NT2/D1 (cell line): Measurements from ENCODE around the gene GPN2.

ENCODE experiments used
- DNase-seq: peaks from one replicate; pipeline ENCODE4 v3.0.0-alpha.2; 2011; ENCODE audit warnings: low read depth, low spot score
- H3K27me3 ChIP-seq: 2 replicates; pipeline ENCODE4 v1.6.0; 2011; ENCODE audit warnings: mild to moderate bottlenecking; ENCODE audit not compliant: insufficient read length, insufficient read depth
- H3K36me3 ChIP-seq: 2 replicates; pipeline ENCODE4 v1.6.1; 2011; ENCODE audit warnings: mild to moderate bottlenecking, low read length, mixed read lengths; ENCODE audit not compliant: insufficient read depth, insufficient read length
- H3K4me1 ChIP-seq: 2 replicates; pipeline ENCODE4 v1.5.1; 2011; ENCODE audit not compliant: insufficient read depth, insufficient read length
- H3K4me3 ChIP-seq: 2 replicates; pipeline ENCODE4 v1.5.1; 2011; ENCODE audit warnings: low read depth; ENCODE audit not compliant: insufficient read length
- H3K9ac ChIP-seq: 2 replicates; pipeline ENCODE4 v1.6.0; 2011; ENCODE audit warnings: low read depth; ENCODE audit not compliant: insufficient read length
- H3K9me3 ChIP-seq: 2 replicates; pipeline ENCODE4 v1.5.1; 2011; ENCODE audit warnings: mild to moderate bottlenecking, low read length; ENCODE audit not compliant: insufficient read depth
- SUZ12 ChIP-seq: IDR thresholded peaks from 2 replicates; pipeline ENCODE4 v1.6.1; 2011; ENCODE audit not compliant: insufficient read length, insufficient read depth; ENCODE audit errors: extremely low read depth
- YY1 ChIP-seq: IDR thresholded peaks from 2 replicates; pipeline ENCODE4 v1.6.1; 2011; ENCODE audit not compliant: insufficient read length, insufficient read depth
- ZNF274 ChIP-seq: IDR thresholded peaks from 2 replicates; pipeline ENCODE4 v1.6.1; 2011; ENCODE audit warnings: mild to moderate bottlenecking, low read depth, low read length

The GPN2 gene

DNA sequence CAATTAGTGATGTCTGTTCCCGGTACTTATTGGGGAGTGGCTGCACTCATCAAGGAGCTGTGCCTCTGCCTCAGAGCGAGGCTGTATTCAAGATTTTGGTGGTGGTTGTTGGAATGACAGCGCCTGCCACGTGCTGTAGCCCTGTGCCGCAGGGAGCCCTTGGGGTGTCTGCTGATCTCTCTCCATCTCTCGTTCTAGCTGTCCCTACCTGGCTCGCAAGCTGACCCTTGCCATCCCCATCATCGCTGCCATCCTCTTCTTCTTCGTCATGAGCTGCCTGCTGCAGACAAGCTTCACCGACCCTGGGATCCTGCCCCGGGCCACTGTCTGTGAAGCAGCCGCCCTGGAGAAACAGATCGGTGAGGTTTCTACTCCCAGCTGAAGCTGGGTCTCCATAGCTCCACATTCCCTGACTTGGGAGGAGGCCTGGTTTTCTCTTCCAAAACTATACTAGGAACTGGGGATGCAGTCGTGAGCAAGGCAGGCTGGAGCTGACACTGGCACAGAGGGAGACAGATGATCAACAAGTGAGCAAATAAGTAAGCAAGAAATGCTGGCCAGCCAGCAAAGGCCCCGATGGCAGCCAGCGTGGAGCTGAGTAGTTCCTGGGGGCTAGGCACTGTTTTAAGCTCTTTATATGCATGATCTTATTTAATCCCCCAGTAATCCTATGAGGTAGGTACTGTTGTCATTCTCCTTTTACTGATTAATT lies 57.7 kb downstream of the GPN2 start:
- DNase-seq, result no peak
- no peak for TF ChIP-seq YY1
- TF ChIP-seq ZNF274, result no peak
- no peak for TF ChIP-seq SUZ12
- peaks cover 22% of the 10 kb centered on the region for H3K4me1 ChIP-seq
- peaks cover 69% of the 10 kb centered on the region for H3K36me3 ChIP-seq
- H3K4me3 ChIP-seq, result no peak overlapping the region
- no peak overlapping the region for H3K9ac ChIP-seq
- H3K27me3 ChIP-seq, result no peaks in the 10 kb centered on the region
- no peaks in the 10 kb centered on the region for H3K9me3 ChIP-seq

DNA sequence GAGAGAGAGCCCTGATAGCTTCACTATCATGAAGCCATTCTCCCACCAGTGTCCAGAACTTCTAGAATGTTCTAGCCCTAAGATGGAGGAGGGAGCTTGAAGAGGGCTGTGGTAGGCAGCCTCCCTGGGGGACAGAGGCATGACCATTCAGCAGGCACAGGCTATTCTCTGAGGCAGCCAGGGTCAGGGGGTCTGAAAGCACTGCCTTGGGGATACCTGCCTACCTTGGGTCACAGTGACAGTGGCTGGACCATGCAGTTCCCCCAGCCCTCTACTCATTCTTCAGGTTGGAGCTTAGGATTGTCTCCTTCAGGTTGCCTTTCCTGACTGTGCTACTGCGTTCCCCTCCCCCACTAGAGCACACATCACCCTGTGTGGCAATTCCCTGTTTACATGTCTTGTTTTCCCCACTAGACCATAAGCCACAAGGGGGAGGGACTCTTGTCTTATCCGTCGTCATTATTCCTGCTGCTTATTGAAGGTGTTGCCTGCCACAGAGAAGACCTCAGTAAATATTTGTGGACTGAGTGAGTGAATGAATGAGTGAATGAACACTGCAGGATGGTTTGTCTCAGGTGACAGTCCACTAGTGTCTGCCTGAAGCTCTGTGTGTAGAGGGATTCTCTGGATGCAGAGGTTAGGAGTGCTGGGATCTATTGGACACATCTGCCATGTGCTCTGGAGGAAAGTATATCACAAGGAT lies 58.4 kb downstream of the GPN2 start:
- DNase-seq, result no peak
- Histone ChIP-seq H3K4me1 (peaks cover 23% of the 10 kb centered on the region), H3K9ac (no peak overlapping the region), H3K27me3 (no peaks in the 10 kb centered on the region), H3K9me3 (no peaks in the 10 kb centered on the region), H3K36me3 (peaks cover 69% of the 10 kb centered on the region), H3K4me3 (no peak overlapping the region)
- TF ChIP-seq ZNF274 (no peak), YY1 (no peak), SUZ12 (no peak)

DNA sequence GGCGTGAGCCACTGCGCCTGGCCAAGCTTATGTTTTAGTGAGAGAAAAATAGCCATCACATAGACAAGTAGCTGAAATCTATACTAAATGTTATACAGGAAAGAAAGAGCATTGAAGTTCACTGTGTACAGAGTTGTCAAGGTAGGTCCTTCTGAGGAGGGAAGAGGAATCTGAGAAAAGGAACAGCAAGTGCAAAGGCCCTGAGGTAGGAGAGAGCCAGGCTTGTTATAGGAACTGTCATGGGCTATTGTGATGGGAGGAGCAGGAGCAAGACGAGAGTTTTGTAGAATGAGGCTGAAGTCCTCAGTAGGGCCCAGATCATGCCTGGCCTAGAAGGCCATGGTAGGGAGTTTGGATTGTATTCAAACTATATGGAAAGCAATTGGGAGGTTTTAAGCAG lies 59.0 kb downstream of the GPN2 start:
- Histone ChIP-seq H3K9me3 (no peaks in the 10 kb centered on the region), H3K4me1 (peaks cover 23% of the 10 kb centered on the region), H3K4me3 (no peak overlapping the region), H3K27me3 (no peaks in the 10 kb centered on the region), H3K9ac (no peak overlapping the region), H3K36me3 (peaks cover 66% of the 10 kb centered on the region)
- TF ChIP-seq SUZ12, result no peak
- no peak for TF ChIP-seq ZNF274
- no peak for TF ChIP-seq YY1
- no peak for DNase-seq

DNA sequence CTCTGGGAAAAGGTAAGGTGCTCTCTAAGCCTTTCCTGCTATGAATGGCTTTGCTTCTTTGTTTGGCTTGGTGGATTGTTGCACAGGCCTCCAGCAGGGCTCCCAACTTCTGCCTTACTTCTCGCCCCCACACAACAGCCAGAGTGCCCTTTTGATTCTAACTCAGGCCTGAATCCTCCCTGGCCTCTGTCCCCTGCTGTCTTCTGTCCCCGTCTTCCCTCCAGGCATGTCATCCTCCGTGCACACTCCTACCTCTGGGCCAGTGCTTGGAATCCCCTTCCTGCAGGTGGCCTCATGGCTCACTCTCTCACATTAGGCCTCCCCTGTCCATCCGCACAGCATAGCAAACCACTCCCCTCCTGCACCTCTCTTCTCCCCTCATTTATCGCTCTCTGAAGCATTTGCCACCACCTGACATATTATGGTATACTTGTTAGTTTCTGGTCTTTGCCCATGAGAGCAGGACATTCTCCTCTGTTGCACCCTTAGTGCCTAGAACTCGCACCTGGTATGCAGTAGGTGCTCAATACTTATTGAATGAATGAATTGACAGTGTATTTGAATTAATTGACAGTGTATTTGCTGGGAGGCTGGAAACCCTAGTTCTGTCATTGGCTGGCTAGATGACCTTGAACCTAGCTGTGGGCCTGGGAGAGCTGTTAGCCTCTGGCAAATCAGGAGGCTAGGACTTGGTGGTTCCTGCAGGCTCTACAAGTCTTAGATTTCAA lies 60.7 kb downstream of the GPN2 start:
- Histone ChIP-seq H3K9me3 (no peaks in the 10 kb centered on the region), H3K36me3 (peaks cover 52% of the 10 kb centered on the region), H3K4me1 (peaks cover 23% of the 10 kb centered on the region), H3K4me3 (no peak overlapping the region), H3K9ac (peak overlapping the region; percentile 27), H3K27me3 (no peaks in the 10 kb centered on the region)
- DNase-seq, result no peak
- TF ChIP-seq ZNF274 (no peak), YY1 (no peak), SUZ12 (no peak)

DNA sequence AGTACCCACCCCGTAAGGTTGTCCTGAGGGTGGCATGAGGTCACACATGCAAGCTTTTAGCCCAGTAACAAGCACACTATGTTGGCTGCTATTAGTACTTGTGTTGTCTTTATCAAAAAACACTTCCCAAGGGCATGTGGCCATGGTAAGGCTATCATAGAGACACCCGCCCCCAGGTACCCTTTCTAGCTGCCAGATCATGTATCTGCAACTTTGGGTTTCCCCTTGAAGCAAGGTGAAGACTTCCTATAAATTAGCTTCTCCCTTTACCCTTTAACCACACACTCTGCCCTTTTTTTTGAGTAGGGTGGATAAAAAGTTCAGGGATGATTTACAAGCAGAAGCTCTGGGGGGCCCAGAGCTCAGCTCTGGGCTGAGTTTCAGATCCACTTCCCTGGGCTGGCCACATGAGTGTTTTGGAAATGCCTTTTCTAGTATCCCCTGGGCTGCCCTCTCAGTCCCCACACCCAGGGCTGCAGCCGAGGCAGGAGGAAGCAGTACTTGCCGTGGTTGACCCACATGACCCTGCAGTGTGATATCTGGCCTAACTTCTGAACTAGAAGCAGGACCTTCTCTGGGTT lies 61.6 kb downstream of the GPN2 start:
- peak overlapping the region; percentile 47 for H3K9ac ChIP-seq
- H3K36me3 ChIP-seq, result peaks cover 43% of the 10 kb centered on the region
- no peaks in the 10 kb centered on the region for H3K9me3 ChIP-seq
- no peaks in the 10 kb centered on the region for H3K27me3 ChIP-seq
- H3K4me1 ChIP-seq, result peaks cover 23% of the 10 kb centered on the region
- H3K4me3 ChIP-seq, result no peak overlapping the region
- no peak for DNase-seq
- TF ChIP-seq SUZ12 (no peak), ZNF274 (no peak)

DNA sequence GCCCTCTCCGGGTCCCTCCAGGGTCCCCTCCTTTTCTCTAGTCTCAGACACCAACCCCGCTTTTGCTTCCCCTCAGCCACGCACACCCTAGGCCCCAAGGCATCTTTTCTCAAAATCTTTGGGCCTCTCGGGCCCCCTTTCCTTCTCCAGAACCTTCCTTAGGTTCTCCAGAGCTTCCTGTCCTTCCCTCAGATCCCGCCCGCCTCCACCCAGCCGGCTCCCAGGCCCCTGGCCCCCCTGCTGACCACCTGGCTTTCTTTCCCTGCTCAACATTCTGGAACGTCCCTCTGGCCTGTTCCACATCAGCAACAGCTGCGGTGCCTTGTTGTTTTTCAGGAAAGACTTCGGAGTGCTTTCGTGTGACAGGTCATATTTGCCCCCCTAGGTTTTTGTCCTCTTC lies 62.4 kb downstream of the GPN2 start:
- Histone ChIP-seq H3K36me3 (peaks cover 35% of the 10 kb centered on the region), H3K4me3 (peak overlapping the region; percentile 60), H3K27me3 (no peaks in the 10 kb centered on the region), H3K4me1 (peaks cover 23% of the 10 kb centered on the region), H3K9ac (peak overlapping the region; percentile 83), H3K9me3 (no peaks in the 10 kb centered on the region)
- DNase-seq, result no peak
- no peak for TF ChIP-seq YY1
- no peak for TF ChIP-seq ZNF274
- TF ChIP-seq SUZ12, result no peak

DNA sequence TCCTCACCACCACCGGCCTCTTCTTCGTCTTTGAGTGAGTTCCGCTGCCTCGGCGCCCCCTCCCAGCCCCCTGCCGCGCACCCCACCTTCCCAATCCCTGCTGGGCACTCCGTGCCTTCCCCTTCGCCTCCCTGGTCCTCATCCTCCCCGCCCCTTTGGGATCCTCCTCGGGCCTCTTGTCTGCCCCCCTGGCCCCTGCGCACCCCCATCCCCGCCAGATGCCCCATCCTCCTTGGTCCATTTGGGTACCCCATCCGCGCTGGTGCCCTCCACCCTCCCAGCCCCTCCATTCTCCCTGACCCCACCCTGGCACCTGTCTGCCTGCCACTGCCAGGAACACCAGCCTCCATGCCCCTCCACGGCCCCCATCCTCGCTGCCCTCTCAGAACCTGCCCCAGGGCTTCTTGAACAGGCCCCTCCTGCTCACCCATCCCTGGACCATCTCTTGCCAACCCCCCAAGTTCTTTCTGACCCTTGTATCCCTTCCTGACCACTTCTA lies 62.9 kb downstream of the GPN2 start:
- H3K27me3 ChIP-seq, result no peaks in the 10 kb centered on the region
- peak overlapping the region; percentile 60 for H3K4me3 ChIP-seq
- DNase-seq, result no peak
- H3K9ac ChIP-seq, result peak overlapping the region; percentile 83
- TF ChIP-seq SUZ12 (no peak), YY1 (no peak), ZNF274 (no peak)
- H3K4me1 ChIP-seq, result peaks cover 23% of the 10 kb centered on the region
- H3K36me3 ChIP-seq, result peaks cover 30% of the 10 kb centered on the region
- no peaks in the 10 kb centered on the region for H3K9me3 ChIP-seq
